ENCODE data around the gene INSL6.
"Not testable (repeated sequence)": the region's sequence is repeated elsewhere in the genome, so short reads cannot be mapped to it uniquely, and the experiment has no call there.

The INSL6 gene, protein sequence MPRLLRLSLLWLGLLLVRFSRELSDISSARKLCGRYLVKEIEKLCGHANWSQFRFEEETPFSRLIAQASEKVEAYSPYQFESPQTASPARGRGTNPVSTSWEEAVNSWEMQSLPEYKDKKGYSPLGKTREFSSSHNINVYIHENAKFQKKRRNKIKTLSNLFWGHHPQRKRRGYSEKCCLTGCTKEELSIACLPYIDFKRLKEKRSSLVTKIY

GRCh38 chr9:5185220-5185840 is at the start of gene INSL6:
Gene INSL6 (minus strand): TSS chr9:5185639. CDS start chr9:5185602, 37 bp downstream.
- Mint-ChIP-seq H3K4me3 (no peak within 1 kb of the TSS), H3K27me3 (no peaks in the 10 kb centered on the region), H3K27ac (no peak within 1 kb of the TSS), H3K4me1 (peaks cover 23% of the 10 kb centered on the region), H3K9me3 (peaks cover 0 to 4% of the 10 kb centered on the region in 2 donors)
- no peak for ATAC-seq
- DNase-seq: no peak

DNA sequence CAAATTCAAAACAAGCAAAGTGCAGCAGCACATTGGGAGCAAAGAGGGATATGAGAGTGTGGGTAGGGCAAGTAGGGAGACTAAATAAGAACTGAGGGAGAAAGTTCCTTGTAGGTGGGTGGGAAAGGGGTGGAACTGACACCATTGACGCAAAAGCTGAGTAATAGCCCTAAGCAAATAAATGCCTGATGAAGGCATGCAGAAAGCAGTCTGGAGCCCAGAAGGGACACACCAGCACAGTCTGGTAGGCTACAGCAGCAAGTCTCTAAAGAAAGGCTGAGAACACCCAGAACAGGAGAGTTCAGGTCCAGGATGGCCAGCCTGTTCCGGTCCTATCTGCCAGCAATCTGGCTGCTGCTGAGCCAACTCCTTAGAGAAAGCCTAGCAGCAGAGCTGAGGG is 45.8 kb upstream of the INSL6 start, which contains the start of gene INSL4:
Gene INSL4 (plus strand): TSS at position 208 of the 400 bp plus-strand sequence. CDS start 105 bp downstream, at position 313.
- Mint-ChIP-seq H3K27me3 (no peaks in the 10 kb centered on the region), H3K4me3 (no peak within 1 kb of the TSS), H3K4me1 (no peaks in the 10 kb centered on the region), H3K27ac (peak within 1 kb of the TSS in 1 of 2 donors; percentile 23), H3K9me3 (peaks cover 0 to under 1% of the 10 kb centered on the region in 2 donors)
- no peak for ATAC-seq
- no peak for DNase-seq

GRCh38 chr9:5230554-5230953 is 45.1 kb upstream of the INSL6 start:
- ATAC-seq: no peak
- DNase-seq: no peak
- Mint-ChIP-seq H3K27ac (peak overlapping the region in 1 of 2 donors; percentile 23), H3K9me3 (peaks cover 0 to 7% of the 10 kb centered on the region in 2 donors), H3K27me3 (peaks cover 5% of the 10 kb centered on the region), H3K4me3 (no peak overlapping the region), H3K4me1 (no peaks in the 10 kb centered on the region)

DNA sequence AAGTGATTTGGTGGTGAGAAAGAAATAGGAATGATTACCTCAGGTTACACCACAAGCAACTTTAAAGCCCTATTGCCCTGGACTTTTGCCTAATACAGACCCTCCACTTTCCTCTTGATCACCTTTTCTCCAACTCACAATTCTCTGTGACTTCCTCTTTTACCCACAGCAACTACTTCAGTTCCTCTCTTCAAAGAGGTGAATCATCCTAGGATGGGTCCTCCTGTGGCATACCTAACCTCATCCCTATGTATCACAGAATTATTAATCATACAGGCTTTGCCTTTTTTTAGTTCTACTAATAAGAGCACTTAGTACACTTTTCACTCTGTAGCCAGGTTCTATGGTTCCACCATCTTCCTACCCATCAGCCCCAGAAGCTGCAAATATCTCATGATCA is 19.6 kb upstream of the INSL6 start:
- Mint-ChIP-seq H3K27ac (no peak overlapping the region), H3K27me3 (no peaks in the 10 kb centered on the region), H3K9me3 (peaks cover 0 to 5% of the 10 kb centered on the region in 2 donors), H3K4me3 (no peak overlapping the region), H3K4me1 (peaks cover 12% of the 10 kb centered on the region)
- DNase-seq (no peak), ATAC-seq (peak; percentile 97)

DNA sequence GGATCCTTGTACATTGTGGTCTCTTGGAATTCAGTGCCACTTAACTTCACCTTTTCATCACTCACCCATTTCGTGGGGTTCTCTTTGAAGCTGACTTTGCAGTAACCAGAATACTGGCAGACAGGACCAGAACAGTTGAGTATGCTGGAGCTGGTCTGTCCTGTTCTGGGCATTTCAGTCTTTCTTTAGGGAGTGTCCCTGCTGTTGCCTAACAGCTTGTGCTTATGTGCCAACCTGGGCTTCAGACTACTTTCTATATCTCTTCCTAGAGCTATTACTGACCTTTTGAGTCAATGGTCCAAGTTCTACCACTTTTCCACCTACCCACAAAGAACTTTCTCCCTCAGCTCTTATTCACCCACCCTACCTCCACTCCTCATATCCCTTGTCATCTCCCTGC is 10.0 kb upstream of the INSL6 start:
- Mint-ChIP-seq H3K4me3 (no peak overlapping the region), H3K4me1 (no peaks in the 10 kb centered on the region)

DNA sequence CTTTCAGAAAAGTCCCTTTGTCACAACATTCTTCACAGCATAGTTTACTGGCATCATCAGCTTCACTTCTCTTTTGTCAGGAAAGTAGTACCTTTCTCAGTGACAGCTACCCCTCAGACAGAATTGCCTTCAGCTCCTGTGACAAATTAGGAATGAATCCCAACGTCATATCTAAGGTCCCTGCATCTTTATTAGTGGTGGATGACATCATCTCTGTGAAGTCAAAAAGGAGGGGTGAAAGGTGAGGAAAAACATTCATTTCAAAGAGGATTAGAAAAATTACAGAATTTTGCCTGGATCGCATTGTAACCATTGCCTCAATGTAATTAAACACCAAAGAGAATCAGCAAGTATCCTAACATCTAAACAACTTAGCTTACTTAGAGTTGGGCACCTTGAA is 7.9 kb upstream of the INSL6 start:
- Mint-ChIP-seq H3K4me3 (no peak overlapping the region), H3K27ac (no peak overlapping the region), H3K9me3 (peaks cover 0 to 4% of the 10 kb centered on the region in 2 donors), H3K27me3 (no peaks in the 10 kb centered on the region), H3K4me1 (no peaks in the 10 kb centered on the region)
- ATAC-seq: no peak
- no peak for DNase-seq

More for the DNA sequence above, 10.0 kb upstream of the INSL6 start:
- H3K27me3 Mint-ChIP-seq: no peaks in the 10 kb centered on the region
- ATAC-seq (no peak), DNase-seq (no peak)
- H3K27ac Mint-ChIP-seq: no peak overlapping the region
- H3K9me3 Mint-ChIP-seq: no peaks in the 10 kb centered on the region

DNA sequence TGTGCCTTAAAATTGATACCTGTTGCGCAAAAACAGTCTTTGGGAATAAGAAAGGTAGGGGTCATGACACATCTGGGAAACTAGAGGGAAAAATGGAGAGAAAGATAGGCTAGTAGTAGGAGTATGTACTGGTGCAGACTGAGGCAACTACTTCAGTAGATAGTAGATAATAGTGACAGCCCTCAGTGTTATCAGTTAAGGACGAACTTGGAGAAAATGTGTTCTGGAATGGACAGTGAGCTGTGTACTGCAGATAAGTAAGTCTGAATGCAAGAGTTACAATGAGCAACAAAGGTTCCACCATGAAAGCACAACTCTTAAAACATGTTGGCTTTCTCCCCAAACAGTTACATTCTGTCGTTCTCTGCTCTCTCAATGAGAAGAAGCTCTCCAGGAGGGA is 6.5 kb upstream of the INSL6 start:
- no peaks in the 10 kb centered on the region for H3K27me3 Mint-ChIP-seq
- DNase-seq: no peak
- peaks cover 0 to 4% of the 10 kb centered on the region in 2 donors for H3K9me3 Mint-ChIP-seq
- no peak overlapping the region for H3K4me3 Mint-ChIP-seq
- ATAC-seq: no peak
- H3K4me1 Mint-ChIP-seq: peaks cover 2% of the 10 kb centered on the region
- no peak overlapping the region for H3K27ac Mint-ChIP-seq

DNA sequence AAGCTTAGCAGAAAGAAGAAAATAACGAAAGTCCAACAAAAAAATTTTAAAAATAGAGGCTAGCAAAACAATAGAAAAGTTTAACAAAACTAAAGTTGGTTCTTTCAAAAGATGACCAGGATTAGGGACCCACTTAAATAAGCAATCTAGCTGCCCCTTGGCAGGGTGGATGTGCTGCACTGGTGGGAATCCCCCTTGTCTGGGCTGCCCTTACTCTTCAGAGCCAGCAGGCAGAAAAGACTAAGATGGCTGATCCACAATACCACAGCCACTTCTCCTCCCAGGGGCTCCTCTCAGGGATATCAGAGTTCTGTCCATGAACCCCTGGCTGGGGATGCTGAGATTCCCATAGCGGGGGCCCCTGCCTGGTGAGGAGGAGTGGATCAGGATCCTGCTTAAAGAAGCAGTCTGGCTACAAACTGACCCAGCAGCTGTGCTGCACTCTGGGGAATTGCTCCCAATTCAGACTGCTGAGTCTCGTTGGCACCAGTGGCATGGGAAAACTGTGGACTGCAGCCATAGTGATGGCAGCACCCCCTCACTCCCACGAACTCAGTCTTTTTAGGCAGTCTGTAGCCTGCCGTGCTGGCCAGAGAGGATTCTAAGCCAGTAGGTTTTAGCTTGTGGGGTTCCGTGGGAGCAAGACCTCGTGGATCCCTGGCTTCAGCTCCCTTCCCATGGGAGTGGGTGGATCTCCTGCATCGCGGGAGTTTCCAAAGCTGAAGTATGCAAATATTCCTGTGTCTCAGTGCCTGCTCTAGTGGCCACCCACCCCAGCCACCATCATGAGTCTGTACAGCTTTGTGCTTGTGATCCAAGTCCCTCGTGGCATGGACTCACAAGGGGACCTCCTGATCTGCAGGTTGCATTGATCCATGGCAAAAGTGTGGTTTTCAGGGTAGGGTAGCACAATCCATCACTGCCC is 2.9 kb upstream of the INSL6 start:
- no peaks in the 10 kb centered on the region for H3K27me3 Mint-ChIP-seq
- peaks cover 0 to 4% of the 10 kb centered on the region in 2 donors for H3K9me3 Mint-ChIP-seq
- H3K27ac Mint-ChIP-seq: no peak overlapping the region
- H3K4me1 Mint-ChIP-seq: peaks cover 22% of the 10 kb centered on the region
- no peak for DNase-seq
- H3K4me3 Mint-ChIP-seq: no peak overlapping the region
- peak; percentile 61 for ATAC-seq

DNA sequence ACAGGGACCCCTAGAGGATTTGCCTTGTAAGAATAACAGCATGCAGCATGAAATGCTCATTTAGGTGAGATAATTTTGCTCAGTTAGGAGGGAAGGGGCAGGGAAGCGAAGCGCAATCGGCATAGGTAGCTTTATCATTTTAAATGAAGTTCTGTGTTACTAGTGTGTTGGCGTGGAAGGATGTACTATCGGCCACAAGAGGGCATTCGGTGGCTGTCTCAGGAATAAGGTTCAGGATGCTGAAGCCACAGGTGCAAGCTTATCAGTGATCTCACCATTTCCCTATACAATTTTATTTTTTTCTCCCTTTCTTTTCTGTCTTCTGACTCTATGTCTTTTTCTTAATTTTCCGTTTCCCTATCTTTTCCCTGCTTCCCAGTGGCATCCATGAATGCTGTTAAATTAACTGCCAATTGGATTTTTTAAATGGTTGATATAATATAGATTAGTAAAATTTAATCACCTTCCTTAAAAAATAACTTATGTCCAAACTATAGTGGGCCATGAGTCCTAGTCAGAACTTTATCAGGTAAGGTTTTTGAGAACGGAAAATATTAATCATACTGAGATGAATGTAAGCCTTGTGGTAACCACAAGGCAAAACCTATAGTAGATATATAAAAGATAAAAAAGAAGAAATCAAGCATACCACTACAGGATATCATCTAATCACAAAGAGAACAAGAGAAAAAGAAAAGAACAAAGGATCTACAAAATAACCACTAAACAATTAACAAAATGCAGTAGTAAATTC is 1.2 kb upstream of the INSL6 start:
- H3K4me3 Mint-ChIP-seq: no peak overlapping the region
- ATAC-seq: peak; percentile 83
- H3K27me3 Mint-ChIP-seq: no peaks in the 10 kb centered on the region
- H3K27ac Mint-ChIP-seq: no peak overlapping the region
- peaks cover 0 to 4% of the 10 kb centered on the region in 2 donors for H3K9me3 Mint-ChIP-seq
- DNase-seq: peak; percentile 42 to 61
- peaks cover 23% of the 10 kb centered on the region for H3K4me1 Mint-ChIP-seq

GRCh38 chr9:5184776-5185175 is 663 bp downstream of the INSL6 start:
- Mint-ChIP-seq H3K4me1 (peaks cover 23% of the 10 kb centered on the region), H3K27ac (no peak overlapping the region), H3K27me3 (no peaks in the 10 kb centered on the region), H3K9me3 (peaks cover 0 to 4% of the 10 kb centered on the region in 2 donors), H3K4me3 (no peak overlapping the region)
- ATAC-seq (no peak), DNase-seq (no peak)

- H3K4me1 Mint-ChIP-seq: peaks cover 18% of the 10 kb centered on the region
- not testable (repeated sequence) for DNase-seq, H3K27ac Mint-ChIP-seq, ATAC-seq, H3K27me3 Mint-ChIP-seq, H3K9me3 Mint-ChIP-seq, H3K4me3 Mint-ChIP-seq
These were observed 4.8 kb downstream of the INSL6 start for GRCh38 chr9:5180631-5181030.

DNA sequence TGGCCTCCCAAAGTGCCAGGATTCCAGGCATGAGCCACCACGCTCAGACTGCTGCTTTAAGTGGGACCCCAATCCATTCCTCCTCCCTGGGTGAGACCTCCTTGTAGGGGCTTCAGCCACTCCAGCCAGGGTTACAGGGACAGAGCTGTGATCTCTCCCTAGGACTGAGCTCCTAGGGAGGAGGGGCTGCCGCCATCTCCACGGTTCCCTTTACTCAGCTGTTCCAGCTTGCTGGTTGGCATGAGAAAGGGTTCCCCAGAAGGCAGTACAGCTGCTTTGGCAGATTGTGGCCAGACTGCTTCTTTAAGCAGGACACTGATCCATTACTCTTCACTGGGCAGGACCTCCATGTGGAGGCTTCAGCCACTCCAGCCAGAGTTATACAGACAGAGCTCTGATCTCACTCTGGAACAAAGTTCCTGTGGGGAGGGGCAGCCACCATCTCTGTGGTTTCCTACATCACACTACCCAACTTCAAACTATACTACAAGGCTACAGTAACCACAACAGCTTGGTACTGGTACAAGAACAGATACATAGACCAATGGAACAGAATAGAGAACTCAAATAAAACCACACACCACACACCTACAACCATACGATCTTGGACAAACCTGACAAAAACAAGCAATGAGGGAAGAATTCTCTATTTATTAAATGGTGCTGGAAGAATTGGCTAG is 7.2 kb downstream of the INSL6 start:
- DNase-seq (peak in 1 of 2 donors; percentile 24), ATAC-seq (peak; percentile 91)
- no peak overlapping the region for H3K4me3 Mint-ChIP-seq
- H3K9me3 Mint-ChIP-seq: peaks cover 0 to 9% of the 10 kb centered on the region in 2 donors
- H3K27me3 Mint-ChIP-seq: no peaks in the 10 kb centered on the region
- H3K4me1 Mint-ChIP-seq: peaks cover 11% of the 10 kb centered on the region
- H3K27ac Mint-ChIP-seq: peak overlapping the region in 1 of 2 donors; percentile 44

- Mint-ChIP-seq H3K27ac (peak overlapping the region in 1 of 2 donors; percentile 90), H3K9me3 (peaks cover 16 to 34% of the 10 kb centered on the region in 2 donors)
These were observed 39.2 kb downstream of the INSL6 start for GRCh38 chr9:5146241-5146640.

DNA sequence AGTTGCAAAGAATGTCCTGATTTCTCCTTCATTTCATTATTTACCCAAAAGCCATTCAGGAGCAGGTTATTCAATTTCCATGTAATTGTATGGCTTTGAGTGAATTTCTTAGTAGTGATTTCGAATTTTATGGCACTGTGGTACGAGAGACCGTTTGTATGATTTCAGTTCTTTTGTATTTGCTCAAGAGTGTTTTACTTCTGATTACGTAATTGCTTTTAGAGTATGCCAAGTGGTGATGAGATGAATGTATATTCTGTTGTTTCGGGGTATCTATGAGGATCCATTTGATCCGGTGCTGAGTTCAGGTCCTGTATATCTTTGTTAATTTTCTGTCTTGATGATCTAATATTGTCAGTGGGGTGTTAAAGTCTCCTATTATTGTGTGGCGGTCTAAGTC is 41.2 kb downstream of the INSL6 start:
- no peak for ATAC-seq
- no peak for DNase-seq
- peaks cover 16 to 34% of the 10 kb centered on the region in 2 donors for H3K9me3 Mint-ChIP-seq
- H3K27ac Mint-ChIP-seq: no peak overlapping the region
- no peaks in the 10 kb centered on the region for H3K27me3 Mint-ChIP-seq
- H3K4me3 Mint-ChIP-seq: no peak overlapping the region
- H3K4me1 Mint-ChIP-seq: no peaks in the 10 kb centered on the region

More at GRCh38 chr9:5146241-5146640, 39.2 kb downstream of the INSL6 start:
- no peak for DNase-seq
- no peak for ATAC-seq
- Mint-ChIP-seq H3K4me1 (no peaks in the 10 kb centered on the region), H3K27me3 (no peaks in the 10 kb centered on the region), H3K4me3 (no peak overlapping the region)

All from stimulated activated naive CD8-positive, alpha-beta T cell treated with anti-CD3 and anti-CD28 coated beads, Interleukin-15, amount 100 ng/mL, for 72 hours (primary cell).